Measurements from ENCODE around the gene RBM17.

DNA sequence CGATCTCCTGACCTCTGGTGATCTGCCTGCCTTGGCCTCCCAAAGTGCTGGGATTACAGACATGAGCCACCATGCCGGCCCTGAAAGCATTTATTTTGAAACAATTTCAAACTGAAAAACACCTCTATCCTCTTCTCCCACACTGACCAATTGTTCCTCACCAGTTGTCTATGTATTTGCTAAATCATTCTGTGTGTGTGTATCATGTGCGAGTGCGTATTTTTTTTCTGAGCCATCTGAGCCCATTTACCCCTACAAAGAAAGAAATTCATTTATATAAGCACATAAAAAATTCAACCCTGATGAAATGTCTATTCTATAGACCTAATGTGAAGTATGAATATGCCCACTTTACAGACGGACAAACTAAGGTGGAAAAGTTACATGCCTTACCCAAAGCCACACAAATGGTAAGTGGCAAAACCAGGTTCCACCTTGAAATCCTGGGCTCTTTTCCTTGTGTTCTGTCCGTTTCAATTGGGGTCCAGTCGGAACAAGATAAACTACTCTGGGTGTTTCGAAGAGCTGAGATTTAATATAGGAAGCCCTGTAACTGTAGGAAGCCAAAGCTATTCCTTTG lies 46.8 kb downstream of the RBM17 start:
- TF ChIP-seq, protein P1, sequence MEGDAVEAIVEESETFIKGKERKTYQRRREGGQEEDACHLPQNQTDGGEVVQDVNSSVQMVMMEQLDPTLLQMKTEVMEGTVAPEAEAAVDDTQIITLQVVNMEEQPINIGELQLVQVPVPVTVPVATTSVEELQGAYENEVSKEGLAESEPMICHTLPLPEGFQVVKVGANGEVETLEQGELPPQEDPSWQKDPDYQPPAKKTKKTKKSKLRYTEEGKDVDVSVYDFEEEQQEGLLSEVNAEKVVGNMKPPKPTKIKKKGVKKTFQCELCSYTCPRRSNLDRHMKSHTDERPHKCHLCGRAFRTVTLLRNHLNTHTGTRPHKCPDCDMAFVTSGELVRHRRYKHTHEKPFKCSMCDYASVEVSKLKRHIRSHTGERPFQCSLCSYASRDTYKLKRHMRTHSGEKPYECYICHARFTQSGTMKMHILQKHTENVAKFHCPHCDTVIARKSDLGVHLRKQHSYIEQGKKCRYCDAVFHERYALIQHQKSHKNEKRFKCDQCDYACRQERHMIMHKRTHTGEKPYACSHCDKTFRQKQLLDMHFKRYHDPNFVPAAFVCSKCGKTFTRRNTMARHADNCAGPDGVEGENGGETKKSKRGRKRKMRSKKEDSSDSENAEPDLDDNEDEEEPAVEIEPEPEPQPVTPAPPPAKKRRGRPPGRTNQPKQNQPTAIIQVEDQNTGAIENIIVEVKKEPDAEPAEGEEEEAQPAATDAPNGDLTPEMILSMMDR (IDR thresholded peaks at IDR 0.05) = no peak
- TF ChIP-seq ZFX (IDR thresholded peaks at IDR 0.05; ENCODE audit: borderline replicate concordance) = no peak

Measured in 22Rv1 (cell line).